GM19395 (cell line): Measurements from ENCODE around the gene SSNA1.

Experiments used
- ATAC-seq: cut with Tn5 transposase; IDR thresholded peaks from one replicate; pipeline ENCODE4 v1.9.1; 2021; ENCODE audit warnings: mild to moderate bottlenecking, moderate library complexity; ENCODE audit not compliant: unreplicated experiment

SSNA1 gene

DNA sequence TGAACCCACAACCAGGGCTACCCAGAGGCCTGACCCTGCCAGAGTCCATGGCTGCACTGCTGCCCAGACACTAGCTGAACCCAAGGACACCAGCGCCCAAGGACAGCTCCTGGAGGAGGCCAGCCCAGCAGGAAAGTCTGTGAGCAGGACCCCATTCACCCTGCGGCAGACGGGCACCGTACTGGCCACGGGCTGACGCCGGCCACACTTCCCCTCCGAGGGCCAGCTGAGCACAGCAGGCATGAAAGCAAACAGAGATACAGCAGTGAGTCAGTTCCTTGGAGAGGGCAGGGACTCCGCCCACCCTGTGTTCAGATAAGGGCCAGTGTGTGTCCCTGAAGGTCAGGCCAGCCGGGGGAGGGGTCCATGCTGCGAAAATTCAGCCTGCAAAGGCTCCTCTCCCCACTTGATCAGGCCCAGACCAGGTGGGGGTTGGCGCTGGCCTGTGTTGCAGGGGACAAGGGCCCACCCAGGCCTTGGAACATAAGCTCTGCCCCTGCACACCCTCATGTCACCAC is 30.3 kb downstream of the SSNA1 start:
- ATAC-seq = no peak

GRCh38 chr9:137219757-137220316 is 31.4 kb downstream of the SSNA1 start:
- ATAC-seq = no peak

GRCh38 chr9:137220317-137221094 is 32.0 kb downstream of the SSNA1 start:
- no peak for ATAC-seq

- ATAC-seq = no peak
Measured at GRCh38 chr9:137221095-137221505, 32.6 kb downstream of the SSNA1 start.

- no peak for ATAC-seq
Measured at GRCh38 chr9:137221506-137222111, 33.1 kb downstream of the SSNA1 start.

- ATAC-seq = peak; percentile 10
Measured at GRCh38 chr9:137222190-137223077, 34.0 kb downstream of the SSNA1 start, which contains the start of gene RNF208. Gene RNF208, minus strand, starts transcription at chr9:137222240. Its CDS starts 1,028 bp downstream, at chr9:137221212.

GRCh38 chr9:137223078-137223970 is 34.8 kb downstream of the SSNA1 start:
- ATAC-seq = peak; percentile 71

DNA sequence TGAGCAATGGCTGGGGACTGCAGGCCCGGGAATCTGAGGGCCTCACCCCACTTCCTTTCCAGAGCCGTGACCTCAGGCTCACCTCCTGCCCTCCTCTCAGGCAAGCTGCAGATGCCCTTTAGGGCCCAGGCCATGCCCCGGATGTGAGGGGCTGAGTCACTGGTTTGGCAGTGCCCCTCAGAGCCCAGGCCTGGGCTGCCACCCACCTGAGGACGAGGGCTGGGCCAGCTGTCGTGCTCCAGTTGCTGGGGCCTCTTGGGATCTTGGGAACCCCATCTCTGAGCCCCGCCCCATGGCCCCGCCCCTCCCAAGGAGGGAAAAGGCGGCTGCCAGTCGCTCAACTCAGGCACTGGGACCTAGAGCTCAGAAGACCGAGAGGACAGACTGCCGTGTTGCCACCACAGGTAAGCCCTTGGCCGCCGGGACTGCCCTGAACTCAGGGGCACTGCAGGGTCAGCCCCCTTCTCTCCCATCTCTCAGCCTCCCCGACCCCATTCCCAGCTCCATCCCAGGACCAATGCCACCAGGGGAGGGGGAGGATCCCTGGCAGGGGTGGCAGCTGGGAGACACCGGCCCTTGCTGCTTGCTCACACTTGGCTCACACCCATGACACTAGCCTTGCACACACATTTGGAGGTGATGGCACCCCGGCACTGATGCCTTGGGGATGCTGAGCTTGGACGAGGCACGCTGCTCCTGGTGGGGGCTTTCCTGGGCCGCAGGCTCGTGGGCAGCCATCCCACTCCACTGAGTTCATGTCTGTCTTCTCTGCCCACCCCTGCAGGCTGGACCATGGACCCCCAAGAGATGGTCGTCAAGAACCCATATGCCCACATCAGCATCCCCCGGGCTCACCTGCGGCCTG is 36.6 kb downstream of the SSNA1 start, which contains the start of gene CYSRT1:
Gene CYSRT1 (plus strand): TSS at position 345 of the 865 bp plus-strand sequence. CDS start 448 bp downstream, at position 793.
- ATAC-seq = no peak

GRCh38 chr9:137225699-137226331 is 37.3 kb downstream of the SSNA1 start:
- ATAC-seq = no peak

- ATAC-seq = no peak
Measured at GRCh38 chr9:137226338-137227053, 38.0 kb downstream of the SSNA1 start.

DNA sequence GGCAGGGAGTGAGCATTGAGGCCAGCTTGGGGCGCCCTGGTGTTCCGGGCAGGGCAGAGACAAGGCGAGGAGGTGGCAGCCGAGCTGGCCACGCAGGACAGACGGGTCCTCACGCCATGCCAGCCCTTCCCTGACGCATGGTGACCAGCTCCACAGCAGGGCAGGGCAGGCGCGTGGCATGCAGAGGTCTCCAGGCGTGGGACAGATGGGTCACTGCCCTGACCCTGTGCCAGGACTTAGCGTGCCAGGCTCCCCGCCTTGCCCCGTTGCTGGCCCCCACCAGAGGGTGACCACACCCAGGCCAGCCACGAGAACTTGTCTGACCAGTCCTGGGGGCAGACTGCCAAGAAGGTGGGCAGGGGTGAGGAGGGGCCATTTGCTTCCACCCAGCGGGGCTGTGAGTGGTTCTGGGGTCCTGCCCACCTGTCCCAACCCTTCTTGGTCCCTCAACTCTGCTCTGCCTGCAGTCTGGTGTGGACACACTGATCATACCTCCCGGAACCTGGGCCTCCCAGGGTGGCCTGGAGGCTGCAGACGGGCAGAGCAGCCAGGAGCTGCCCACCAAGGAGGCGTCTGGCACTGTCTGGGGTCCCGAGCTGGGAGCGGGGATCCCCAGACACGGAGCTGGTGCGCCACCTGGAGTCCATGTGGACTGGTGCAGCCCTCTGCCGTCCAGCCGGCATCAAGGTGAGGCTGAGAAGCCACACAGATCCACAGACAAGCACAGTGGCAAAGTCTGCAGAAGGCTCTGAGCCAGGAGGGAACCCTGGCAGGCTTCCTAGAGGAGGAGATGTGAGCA is 38.8 kb downstream of the SSNA1 start, which contains the start of gene RNF224:
Gene RNF224 (plus strand): TSS at position 449 of the 799 bp plus-strand sequence. CDS start 834 bp downstream, outside the sequence.
- ATAC-seq = no peak

GRCh38 chr9:137227853-137228505 is 39.5 kb downstream of the SSNA1 start:
- no peak for ATAC-seq

GRCh38 chr9:137228506-137228967 is 40.1 kb downstream of the SSNA1 start:
- no peak for ATAC-seq

GRCh38 chr9:137228968-137229896 is 40.8 kb downstream of the SSNA1 start:
- no peak for ATAC-seq
